ENCODE measurements around the gene FURIN.

FURIN gene

GRCh38 chr15:90839187-90840071 lies 29.0 kb upstream of the FURIN start:
- H3K4me3 ChIP-seq (ENCODE audit: low read length) = 0 out of 2 replicates have a peak overlapping the region, but pooled peaks have one; percentile 3
- H3K4me1 ChIP-seq (ENCODE audit: low read length) = 0 out of 2 replicates have a peak, but pooled peaks cover 6% of the 10 kb centered on the region
- no peaks in the 10 kb centered on the region for H4K20me1 ChIP-seq (ENCODE audit: insufficient read depth, low read length)
- H3K9ac ChIP-seq (ENCODE audit: low read length) = no peak overlapping the region
- H3K27me3 ChIP-seq (replicated peaks; ENCODE audit: insufficient read depth, low read length) = no peaks in the 10 kb centered on the region
- H3K9me3 ChIP-seq (replicated peaks; ENCODE audit: insufficient read depth, low read length) = no peaks in the 10 kb centered on the region
- DNase-seq = peak; percentile 45
- no peaks in the 10 kb centered on the region for H3F3A ChIP-seq (ENCODE audit: insufficient read depth, low read length)
- H3K36me3 ChIP-seq (replicated peaks; ENCODE audit: insufficient read depth, low read length) = no peaks in the 10 kb centered on the region
- no peak overlapping the region for H3K27ac ChIP-seq (ENCODE audit: low read length)
- H2AFZ ChIP-seq (ENCODE audit: low read length) = 0 out of 2 replicates have a peak overlapping the region, but pooled peaks have one; percentile 1
- H3K9me2 ChIP-seq (replicated peaks; ENCODE audit: insufficient read depth, low read length) = no peaks in the 10 kb centered on the region
- no peak for TF ChIP-seq EZH2phosphoT487 (IDR thresholded peaks at IDR 0.05; ENCODE audit: low read length)
- TF ChIP-seq EZH2 (optimal IDR thresholded peaks at IDR 0.05; ENCODE audit: low read depth, low read length) = no peak
- TF ChIP-seq CTCF (IDR thresholded peaks at IDR 0.05; ENCODE audit: low read length) = no peak
- peak overlapping the region; percentile 32; the same call in 1 of the 2 replicates for H3K4me2 ChIP-seq (ENCODE audit: low read depth, low read length)
- H3K79me2 ChIP-seq (ENCODE audit: low read length) = no peaks in the 10 kb centered on the region

- Histone ChIP-seq H3K36me3 (replicated peaks; ENCODE audit: insufficient read depth, low read length) (no peaks in the 10 kb centered on the region), H3K27me3 (replicated peaks; ENCODE audit: insufficient read depth, low read length) (no peaks in the 10 kb centered on the region), H3F3A (ENCODE audit: insufficient read depth, low read length) (no peaks in the 10 kb centered on the region), H3K4me3 (ENCODE audit: low read length) (no peak overlapping the region), H3K9me3 (replicated peaks; ENCODE audit: insufficient read depth, low read length) (no peaks in the 10 kb centered on the region), H2AFZ (ENCODE audit: low read length) (0 out of 2 replicates have a peak overlapping the region, but pooled peaks have one; percentile 1), H3K79me2 (ENCODE audit: low read length) (no peaks in the 10 kb centered on the region), H3K27ac (ENCODE audit: low read length) (no peak overlapping the region), H3K9me2 (replicated peaks; ENCODE audit: insufficient read depth, low read length) (no peaks in the 10 kb centered on the region), H3K9ac (ENCODE audit: low read length) (no peak overlapping the region), H4K20me1 (ENCODE audit: insufficient read depth, low read length) (no peaks in the 10 kb centered on the region), H3K4me1 (ENCODE audit: low read length) (0 out of 2 replicates have a peak, but pooled peaks cover 6% of the 10 kb centered on the region), H3K4me2 (ENCODE audit: low read depth, low read length) (no peak overlapping the region)
- DNase-seq = no peak
- TF ChIP-seq EZH2phosphoT487 (IDR thresholded peaks at IDR 0.05; ENCODE audit: low read length) (no peak), EZH2 (optimal IDR thresholded peaks at IDR 0.05; ENCODE audit: low read depth, low read length) (no peak), CTCF (IDR thresholded peaks at IDR 0.05; ENCODE audit: low read length) (no peak)
Measured at GRCh38 chr15:90840157-90840855, 28.1 kb upstream of the FURIN start.

- no peak overlapping the region for H3K9ac ChIP-seq (ENCODE audit: low read length)
Measured at GRCh38 chr15:90840954-90841353, 27.4 kb upstream of the FURIN start.

More at GRCh38 chr15:90840954-90841353, 27.4 kb upstream of the FURIN start:
- Histone ChIP-seq H3K4me3 (ENCODE audit: low read length) (no peak overlapping the region), H3K36me3 (replicated peaks; ENCODE audit: insufficient read depth, low read length) (no peaks in the 10 kb centered on the region), H4K20me1 (ENCODE audit: insufficient read depth, low read length) (no peaks in the 10 kb centered on the region), H2AFZ (ENCODE audit: low read length) (no peak overlapping the region), H3K27ac (ENCODE audit: low read length) (no peak overlapping the region), H3K4me1 (ENCODE audit: low read length) (0 out of 2 replicates have a peak, but pooled peaks cover 6% of the 10 kb centered on the region), H3K9me3 (replicated peaks; ENCODE audit: insufficient read depth, low read length) (no peaks in the 10 kb centered on the region), H3K9me2 (replicated peaks; ENCODE audit: insufficient read depth, low read length) (no peaks in the 10 kb centered on the region), H3K4me2 (ENCODE audit: low read depth, low read length) (no peak overlapping the region), H3K79me2 (ENCODE audit: low read length) (no peaks in the 10 kb centered on the region), H3K27me3 (replicated peaks; ENCODE audit: insufficient read depth, low read length) (no peaks in the 10 kb centered on the region), H3F3A (ENCODE audit: insufficient read depth, low read length) (no peaks in the 10 kb centered on the region)
- DNase-seq = no peak
- TF ChIP-seq EZH2 (optimal IDR thresholded peaks at IDR 0.05; ENCODE audit: low read depth, low read length) = no peak
- TF ChIP-seq CTCF (IDR thresholded peaks at IDR 0.05; ENCODE audit: low read length) = no peak
- TF ChIP-seq EZH2phosphoT487 (IDR thresholded peaks at IDR 0.05; ENCODE audit: low read length) = no peak

Data from MM.1S (cell line).